Measurements from ENCODE around the gene CCDC86. TPM values are rescaled to one million over a fixed set of nuclear protein-coding genes. Genes with fewer than 3 reads are reported as not detected.

The CCDC86 gene
- total and polyA plus RNA-seq, 9 of the 15 experiments (the other 6 are each of a cell fraction or from before 2014, with no cell fraction given): 4.6 to 102 (median 25.2) TPM

DNA sequence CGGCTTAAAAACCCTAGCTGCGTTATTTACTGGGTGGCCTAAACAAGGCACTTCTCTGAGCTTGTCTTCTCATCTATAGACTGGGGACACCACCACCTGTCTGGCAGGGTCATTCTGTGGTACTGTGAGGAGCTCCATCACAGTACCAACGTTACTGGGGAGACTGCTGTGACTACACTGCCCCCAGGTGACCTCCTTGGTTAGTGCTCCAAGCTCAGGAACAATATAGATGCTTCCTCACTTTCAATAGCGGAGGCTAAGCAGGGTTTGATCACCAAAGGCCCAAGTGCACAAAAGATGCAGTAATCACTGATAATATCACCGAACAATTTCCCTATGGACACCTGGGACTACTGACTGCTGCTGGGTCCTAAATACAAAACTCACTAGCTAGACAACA, 45.6 kb downstream of the CCDC86 start (continued):
- TF ChIP-seq NR2C2 (CRISPR knock-in tag; IDR thresholded peaks at IDR 0.05) (no peak), NR2C2 (tag; IDR thresholded peaks at IDR 0.05) (no peak), DPF2 (IDR thresholded peaks at IDR 0.05) (no peak), USF2 (CRISPR knock-in tag; IDR thresholded peaks at IDR 0.05) (no peak), DEAF1 (CRISPR knock-in tag; IDR thresholded peaks at IDR 0.05) (peak; percentile 88), MYNN (IDR thresholded peaks at IDR 0.05) (peak; percentile 47; the same call in 1 of the 2 replicates), MYNN (CRISPR knock-in tag; IDR thresholded peaks at IDR 0.05) (no peak), ZNF778 (CRISPR knock-in tag; IDR thresholded peaks at IDR 0.05) (no peak), ZNF589 (CRISPR knock-in tag; IDR thresholded peaks at IDR 0.05; ENCODE audit: low read depth) (no peak), FOXJ2 (tag; IDR thresholded peaks at IDR 0.05) (no peak), NEUROD1 (IDR thresholded peaks at IDR 0.05; ENCODE audit: borderline replicate concordance, low read depth, low read length, partially characterized antibody) (no peak), ZNF395 (CRISPR knock-in tag; IDR thresholded peaks at IDR 0.05) (no peak), ESRRB (CRISPR knock-in tag; IDR thresholded peaks at IDR 0.05; ENCODE audit: borderline replicate concordance) (no peak), REST (IDR thresholded peaks at IDR 0.05; ENCODE audit: borderline replicate concordance) (peak; percentile 90), REST (CRISPR knock-in tag; IDR thresholded peaks at IDR 0.05; ENCODE audit: low read depth) (no peak), SRSF7 (optimal IDR thresholded peaks at IDR 0.05; ENCODE audit: low read depth, low read length) (no peak), MCM2 (IDR thresholded peaks at IDR 0.05; ENCODE audit: low read depth) (no peak), FUS (optimal IDR thresholded peaks at IDR 0.05; ENCODE audit: low read depth, low read length) (no peak), ZNF174 (CRISPR knock-in tag; IDR thresholded peaks at IDR 0.05) (no peak)
